Colonic mucosa (tissue), 4 donors: ENCODE results near the gene SLC25A48. TPM values are rescaled to one million over a fixed set of nuclear protein-coding genes. Genes with fewer than 3 reads are reported as not detected.

ENCODE experiments used
- DNase-seq: peaks from one replicate; pipeline ENCODE4 v3.0.0-alpha.2; 2020
- H3K27ac ChIP-seq: fragments of 200-600 bp; one replicate; pipeline ENCODE4 v1.8.0; 2021
- H3K27me3 ChIP-seq: fragments of 200-600 bp; one replicate; pipeline ENCODE4 v1.8.0; 2021
- H3K36me3 ChIP-seq: fragments of 200-600 bp; one replicate; pipeline ENCODE4 v1.8.0; 2021
- H3K4me1 ChIP-seq: fragments of 200-600 bp; one replicate; pipeline ENCODE4 v1.8.0; 2021; ENCODE audit warnings: mild to moderate bottlenecking
- H3K4me3 ChIP-seq: fragments of 200-600 bp; one replicate; pipeline ENCODE4 v1.8.0; 2021
- H3K9ac ChIP-seq, 2 donors: one replicate each; pipeline ENCODE4 v1.7.0; 2013; ENCODE audit warnings: control low read depth in 2 of 2, low read depth in 2 of 2, low read length in 2 of 2
- H3K9me3 ChIP-seq: fragments of 200-600 bp; one replicate; pipeline ENCODE4 v1.8.0; 2021
- intact Hi-C: fragments of 100-400 bp; cut with DNase I; formaldehyde crosslinking; loops from one replicate; pipeline ENCODE4 v1.14.1; 2022
- total RNA-seq, 2 donors: library from RNA; stranded (reverse); fragmentation: NEBNext Ultra II Directional in 1 of 2; extraction: Animal tissue kit (Norgen Biotek cat#: 25700) in 1 of 2; gene quantifications; one replicate each; pipeline ENCODE4 v1.2.1, GENCODE V29; 2021
- TF ChIP-seq, protein P1 (sequence below): fragments of 200-600 bp; IDR thresholded peaks from one replicate; pipeline ENCODE4 v1.8.0; 2022; ENCODE audit warnings: antibody characterized with exemption, mild to moderate bottlenecking
- donor health status: healthy.
- donor health status: DM: no; HTN: no; CAD: no.
- donor health status: DM: no; HTN: no; CAD: no.

The SLC25A48 gene
- total RNA-seq, 2 donors from 2014 or later = 4.1 to 6.0 TPM

GRCh38 chr5:135887447-135887864 is 53.0 kb downstream of the SLC25A48 start:
- H3K27ac ChIP-seq = no peak overlapping the region
- H3K27me3 ChIP-seq = no peaks in the 10 kb centered on the region
- no peak overlapping the region for H3K9ac ChIP-seq
- H3K4me1 ChIP-seq = no peaks in the 10 kb centered on the region
- intact Hi-C loops = loop anchor here (5.0 to 10.0 kb wide), 3 partner anchors 175 to 537 kb away; no protein-coding TSS in a partner anchor
- H3K4me3 ChIP-seq = no peak overlapping the region
- H3K36me3 ChIP-seq = no peaks in the 10 kb centered on the region
- peak; percentile 66 for DNase-seq
- H3K9me3 ChIP-seq = no peaks in the 10 kb centered on the region
- TF ChIP-seq, protein P1, sequence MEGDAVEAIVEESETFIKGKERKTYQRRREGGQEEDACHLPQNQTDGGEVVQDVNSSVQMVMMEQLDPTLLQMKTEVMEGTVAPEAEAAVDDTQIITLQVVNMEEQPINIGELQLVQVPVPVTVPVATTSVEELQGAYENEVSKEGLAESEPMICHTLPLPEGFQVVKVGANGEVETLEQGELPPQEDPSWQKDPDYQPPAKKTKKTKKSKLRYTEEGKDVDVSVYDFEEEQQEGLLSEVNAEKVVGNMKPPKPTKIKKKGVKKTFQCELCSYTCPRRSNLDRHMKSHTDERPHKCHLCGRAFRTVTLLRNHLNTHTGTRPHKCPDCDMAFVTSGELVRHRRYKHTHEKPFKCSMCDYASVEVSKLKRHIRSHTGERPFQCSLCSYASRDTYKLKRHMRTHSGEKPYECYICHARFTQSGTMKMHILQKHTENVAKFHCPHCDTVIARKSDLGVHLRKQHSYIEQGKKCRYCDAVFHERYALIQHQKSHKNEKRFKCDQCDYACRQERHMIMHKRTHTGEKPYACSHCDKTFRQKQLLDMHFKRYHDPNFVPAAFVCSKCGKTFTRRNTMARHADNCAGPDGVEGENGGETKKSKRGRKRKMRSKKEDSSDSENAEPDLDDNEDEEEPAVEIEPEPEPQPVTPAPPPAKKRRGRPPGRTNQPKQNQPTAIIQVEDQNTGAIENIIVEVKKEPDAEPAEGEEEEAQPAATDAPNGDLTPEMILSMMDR = peak; percentile 81

DNA sequence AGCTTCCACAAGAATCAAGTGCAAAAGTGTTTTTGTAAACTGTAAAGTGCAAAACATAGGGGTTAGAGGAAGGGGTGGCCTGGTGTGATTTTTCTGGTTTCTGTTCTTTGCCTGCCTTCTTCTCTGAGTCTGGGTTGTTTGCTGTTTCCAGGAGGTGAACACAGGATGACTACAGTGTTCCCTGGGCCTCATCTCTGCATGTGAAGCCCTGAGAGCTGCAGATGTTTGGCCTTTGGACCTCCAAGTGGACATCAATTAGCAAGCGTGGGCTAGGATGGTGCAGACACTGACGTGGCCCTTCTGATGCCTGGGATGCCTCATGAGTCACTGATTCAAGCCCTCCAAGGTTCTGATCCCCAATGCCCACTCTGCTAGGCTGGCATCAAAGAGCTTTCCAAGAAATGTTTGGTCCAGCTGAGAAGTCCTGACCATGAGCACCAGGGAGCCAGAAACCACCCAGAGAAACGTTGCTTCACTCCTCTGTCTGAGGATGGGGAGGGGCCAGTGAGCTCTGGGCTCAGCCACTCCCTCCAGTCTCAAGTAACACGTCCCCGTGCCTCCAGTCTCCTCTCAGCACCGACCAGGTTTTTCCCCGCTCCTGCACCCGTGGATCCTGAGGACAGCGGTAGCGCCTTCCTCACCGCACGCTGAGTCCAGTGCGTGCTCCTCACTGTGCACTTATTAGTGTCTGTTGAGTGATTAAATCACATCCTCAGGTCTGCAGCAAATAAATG is 53.6 kb downstream of the SLC25A48 start:
- intact Hi-C loops = loop anchor here (5.0 to 10.0 kb wide), 3 partner anchors 174 to 537 kb away; no protein-coding TSS in a partner anchor
- no peak overlapping the region for H3K4me3 ChIP-seq
- H3K36me3 ChIP-seq = no peaks in the 10 kb centered on the region
- no peaks in the 10 kb centered on the region for H3K4me1 ChIP-seq
- H3K9me3 ChIP-seq = no peaks in the 10 kb centered on the region
- TF ChIP-seq, protein P1 = no peak
- no peaks in the 10 kb centered on the region for H3K27me3 ChIP-seq
- no peak for DNase-seq
- no peak overlapping the region for H3K27ac ChIP-seq
- H3K9ac ChIP-seq = no peak overlapping the region

GRCh38 chr5:135890296-135890695 is 55.8 kb downstream of the SLC25A48 start:
- Histone ChIP-seq H3K27me3 (no peaks in the 10 kb centered on the region), H3K4me1 (no peaks in the 10 kb centered on the region), H3K4me3 (no peak overlapping the region), H3K9me3 (no peaks in the 10 kb centered on the region), H3K36me3 (no peaks in the 10 kb centered on the region), H3K27ac (no peak overlapping the region), H3K9ac (no peak overlapping the region)
- TF ChIP-seq, protein P1 = no peak
- DNase-seq = no peak
- intact Hi-C loops = no loop called here

DNA sequence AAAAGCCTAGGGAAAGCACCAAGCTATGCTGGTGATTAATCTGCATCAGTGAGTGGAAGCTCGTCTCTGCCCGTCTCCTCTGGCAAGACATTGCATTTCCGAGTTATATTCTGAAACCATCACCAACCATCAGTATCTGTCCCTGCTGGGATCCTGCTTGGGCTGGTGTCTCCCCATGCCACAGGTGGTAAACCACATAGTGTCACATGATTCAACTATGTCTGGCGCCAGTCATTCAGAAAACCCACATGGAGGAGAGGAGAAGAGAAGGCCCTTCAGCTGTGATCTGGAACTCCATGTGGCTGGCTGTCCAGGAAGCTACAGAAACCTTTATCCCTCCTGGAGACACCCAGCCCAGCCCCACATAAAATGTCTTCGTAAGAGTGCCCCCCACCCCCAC is 56.4 kb downstream of the SLC25A48 start:
- no peaks in the 10 kb centered on the region for H3K36me3 ChIP-seq
- H3K27ac ChIP-seq = no peak overlapping the region
- TF ChIP-seq, protein P1 = no peak
- intact Hi-C loops = no loop called here
- DNase-seq = no peak
- no peaks in the 10 kb centered on the region for H3K27me3 ChIP-seq
- H3K4me1 ChIP-seq = no peaks in the 10 kb centered on the region
- H3K4me3 ChIP-seq = no peak overlapping the region
- no peak overlapping the region for H3K9ac ChIP-seq
- no peaks in the 10 kb centered on the region for H3K9me3 ChIP-seq

- Histone ChIP-seq H3K9me3 (no peaks in the 10 kb centered on the region), H3K9ac (no peak overlapping the region), H3K27ac (no peak overlapping the region), H3K36me3 (no peaks in the 10 kb centered on the region), H3K4me1 (no peaks in the 10 kb centered on the region), H3K27me3 (no peaks in the 10 kb centered on the region), H3K4me3 (no peak overlapping the region)
- TF ChIP-seq, protein P1 = no peak
- DNase-seq = no peak
- intact Hi-C loops = no loop called here
These were observed 56.8 kb downstream of the SLC25A48 start for GRCh38 chr5:135891268-135891667.
